WTC11 (cell line): ENCODE measurements around the gene TBL1X. TPM values are rescaled to one million over a fixed set of nuclear protein-coding genes. Genes with fewer than 3 reads are reported as not detected.

Experiments used
- ATAC-seq: fragments of 200-7000 bp; cut with Tn5 transposase; 2 replicates; pipeline ENCODE4 v1.10.0; 2021; ENCODE audit warnings: mild to moderate bottlenecking, moderate library complexity
- CTCF ChIA-PET: fragments of 300-600 bp; sonication (Branson Sonifier 250); formaldehyde crosslinking; loops from one replicate; lab custom pipeline; 2021; ENCODE audit warnings: antibody characterized with exemption; lab: Charles Lee
- POLR2A ChIA-PET: fragments of 350-600 bp; sonication (Branson Sonifier 250); formaldehyde crosslinking; loops from one replicate; lab custom pipeline; 2021; ENCODE audit warnings: antibody characterized with exemption; lab: Charles Lee
- DNase-seq: peaks from one replicate; pipeline ENCODE4 v3.0.0; 2021; ENCODE audit warnings: low spot score
- H3K27ac Mint-ChIP-seq: 2 replicates; pipeline ENCODE4 v1.8.0; 2021; ENCODE audit warnings: mixed read lengths
- H3K27me3 Mint-ChIP-seq: 2 replicates; pipeline ENCODE4 v1.8.0; 2021; ENCODE audit warnings: low read depth, mild to moderate bottlenecking, moderate library complexity, mixed read lengths
- H3K36me3 Mint-ChIP-seq: 2 replicates; pipeline ENCODE4 v1.8.0; 2021; ENCODE audit warnings: mixed read lengths
- H3K4me1 Mint-ChIP-seq: 2 replicates; pipeline ENCODE4 v1.8.0; 2022; ENCODE audit warnings: mixed read lengths
- H3K4me3 Mint-ChIP-seq: 2 replicates; pipeline ENCODE4 v1.8.0; 2021; ENCODE audit warnings: mild to moderate bottlenecking, moderate library complexity, mixed read lengths
- H3K9me3 Mint-ChIP-seq: 2 replicates; pipeline ENCODE4 v1.8.0; 2021; ENCODE audit warnings: mixed read lengths
- ETV6 ChIP-seq: sonication (generic); formaldehyde crosslinking; IDR thresholded peaks from 2 replicates; pipeline ENCODE4 v1.8.1; 2022; ENCODE audit warnings: mild to moderate bottlenecking, missing genetic modification reagents
- GRHL2 ChIP-seq: fragments of 250-450 bp; sonication (Bioruptor Pico); IDR thresholded peaks from 2 replicates; pipeline ENCODE4 v1.8.0; 2022; ENCODE audit warnings: mild to moderate bottlenecking, moderate library complexity; ENCODE audit not compliant: insufficient replicate concordance, severe bottlenecking
- GTF2I ChIP-seq: fragments of 250-450 bp; sonication (Bioruptor Pico); conservative IDR thresholded peaks from 2 replicates; pipeline ENCODE4 v1.4.0; 2021; ENCODE audit warnings: mild to moderate bottlenecking
- JAZF1 ChIP-seq: fragments of 250-450 bp; sonication (Bioruptor Pico); IDR thresholded peaks from 2 replicates; pipeline ENCODE4 v1.9.0; 2021; ENCODE audit warnings: moderate library complexity, mild to moderate bottlenecking, inconsistent platforms
- JUN ChIP-seq: sonication (generic); formaldehyde crosslinking; IDR thresholded peaks from 2 replicates; pipeline ENCODE4 v1.8.0; 2023; ENCODE audit warnings: mild to moderate bottlenecking, missing genetic modification reagents
- NR3C1 ChIP-seq: sonication (generic); formaldehyde crosslinking; conservative IDR thresholded peaks from 2 replicates; pipeline ENCODE4 v1.8.1; 2023; ENCODE audit warnings: low read depth, mild to moderate bottlenecking, missing genetic modification reagents
- OVOL2 ChIP-seq: fragments of 250-450 bp; sonication (Bioruptor Pico); IDR thresholded peaks from 2 replicates; pipeline ENCODE4 v1.9.0; 2021; ENCODE audit warnings: mild to moderate bottlenecking, borderline replicate concordance
- TCF7 ChIP-seq: sonication (generic); formaldehyde crosslinking; IDR thresholded peaks from 2 replicates; pipeline ENCODE4 v1.8.0; 2022; ENCODE audit warnings: mild to moderate bottlenecking, low read depth, missing genetic modification reagents, moderate library complexity
- ZNF671 ChIP-seq: fragments of 250-450 bp; sonication (Bioruptor Pico); IDR thresholded peaks from 2 replicates; pipeline ENCODE4 v1.8.0; 2021; ENCODE audit warnings: mild to moderate bottlenecking
- total RNA-seq: library from RNA; stranded (reverse); gene quantifications from 3 replicates; pipeline ENCODE4 v1.2.3, GENCODE V29; 2021
- TF ChIP-seq, protein P1 (sequence below): sonication (generic); formaldehyde crosslinking; IDR thresholded peaks from 2 replicates; pipeline ENCODE4 v1.8.1; 2022; ENCODE audit warnings: mild to moderate bottlenecking, moderate library complexity, missing genetic modification reagents
- TF ChIP-seq, protein P2 (sequence below): fragments of 250-450 bp; sonication (Bioruptor Pico); IDR thresholded peaks from 2 replicates; pipeline ENCODE4 v1.9.0; 2021; ENCODE audit warnings: mild to moderate bottlenecking, borderline replicate concordance
- TF ChIP-seq, protein P3 (sequence below): sonication (generic); formaldehyde crosslinking; IDR thresholded peaks from 2 replicates; pipeline ENCODE4 v1.8.0; 2022; ENCODE audit warnings: mild to moderate bottlenecking, missing genetic modification reagents
- TF ChIP-seq, protein P4 (sequence below): fragments of 250-450 bp; sonication (Bioruptor Pico); IDR thresholded peaks from 2 replicates; pipeline ENCODE4 v1.9.0; 2021; ENCODE audit warnings: mild to moderate bottlenecking
- TF ChIP-seq, protein P5 (sequence below): sonication (generic); formaldehyde crosslinking; IDR thresholded peaks from 2 replicates; pipeline ENCODE4 v1.8.1; 2023; ENCODE audit warnings: mild to moderate bottlenecking, missing genetic modification reagents, moderate library complexity
- TF ChIP-seq, protein P6 (sequence below): sonication (generic); formaldehyde crosslinking; IDR thresholded peaks from 2 replicates; pipeline ENCODE4 v1.8.1; 2022; ENCODE audit warnings: mild to moderate bottlenecking, missing genetic modification reagents, moderate library complexity, borderline replicate concordance

TBL1X gene
- total RNA-seq, 1 experiment from 2014 or later, result 27.7 TPM

DNA sequence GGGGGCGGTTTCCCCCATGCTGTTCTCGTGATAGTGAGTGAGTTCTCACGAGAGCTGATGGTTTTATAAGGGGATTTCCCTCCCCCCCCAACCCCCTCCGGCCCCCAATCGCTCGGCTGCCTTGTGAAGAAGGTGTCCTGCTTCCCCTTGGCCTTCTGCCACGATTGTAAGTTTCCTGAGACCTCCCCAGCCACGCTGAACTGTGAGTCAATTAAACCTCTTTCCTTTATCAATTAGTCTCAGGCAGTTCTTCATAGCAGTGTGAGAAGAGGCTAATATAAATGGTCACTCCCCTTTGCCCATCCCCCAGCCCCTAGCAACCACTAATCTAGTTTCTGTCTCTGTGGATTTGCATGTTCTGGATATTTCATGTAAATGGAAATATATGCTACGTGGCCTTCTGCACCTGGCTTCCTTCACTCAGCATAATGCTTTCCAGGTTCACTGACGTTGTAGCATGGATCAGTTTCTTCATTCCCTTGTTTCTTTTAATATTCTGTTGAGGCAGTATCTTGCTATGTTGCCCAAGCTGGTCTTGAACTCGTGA lies 284.4 kb downstream of the TBL1X start:
- peaks cover 6% of the 10 kb centered on the region for H3K36me3 Mint-ChIP-seq
- peaks cover 21% of the 10 kb centered on the region for H3K4me1 Mint-ChIP-seq
- H3K9me3 Mint-ChIP-seq, result no peaks in the 10 kb centered on the region
- ChIA-PET CTCF (no interaction called here), POLR2A (no interaction called here)
- no peak overlapping the region for H3K27ac Mint-ChIP-seq
- H3K27me3 Mint-ChIP-seq, result no peaks in the 10 kb centered on the region; the same call in 1 of the 2 replicates
- no peak overlapping the region for H3K4me3 Mint-ChIP-seq
- ATAC-seq (no peak), DNase-seq (no peak)
- TF ChIP-seq, protein P1, sequence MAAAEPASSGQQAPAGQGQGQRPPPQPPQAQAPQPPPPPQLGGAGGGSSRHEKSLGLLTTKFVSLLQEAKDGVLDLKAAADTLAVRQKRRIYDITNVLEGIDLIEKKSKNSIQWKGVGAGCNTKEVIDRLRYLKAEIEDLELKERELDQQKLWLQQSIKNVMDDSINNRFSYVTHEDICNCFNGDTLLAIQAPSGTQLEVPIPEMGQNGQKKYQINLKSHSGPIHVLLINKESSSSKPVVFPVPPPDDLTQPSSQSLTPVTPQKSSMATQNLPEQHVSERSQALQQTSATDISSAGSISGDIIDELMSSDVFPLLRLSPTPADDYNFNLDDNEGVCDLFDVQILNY (CRISPR knock-in tag), result no peak
- TF ChIP-seq, protein P2, sequence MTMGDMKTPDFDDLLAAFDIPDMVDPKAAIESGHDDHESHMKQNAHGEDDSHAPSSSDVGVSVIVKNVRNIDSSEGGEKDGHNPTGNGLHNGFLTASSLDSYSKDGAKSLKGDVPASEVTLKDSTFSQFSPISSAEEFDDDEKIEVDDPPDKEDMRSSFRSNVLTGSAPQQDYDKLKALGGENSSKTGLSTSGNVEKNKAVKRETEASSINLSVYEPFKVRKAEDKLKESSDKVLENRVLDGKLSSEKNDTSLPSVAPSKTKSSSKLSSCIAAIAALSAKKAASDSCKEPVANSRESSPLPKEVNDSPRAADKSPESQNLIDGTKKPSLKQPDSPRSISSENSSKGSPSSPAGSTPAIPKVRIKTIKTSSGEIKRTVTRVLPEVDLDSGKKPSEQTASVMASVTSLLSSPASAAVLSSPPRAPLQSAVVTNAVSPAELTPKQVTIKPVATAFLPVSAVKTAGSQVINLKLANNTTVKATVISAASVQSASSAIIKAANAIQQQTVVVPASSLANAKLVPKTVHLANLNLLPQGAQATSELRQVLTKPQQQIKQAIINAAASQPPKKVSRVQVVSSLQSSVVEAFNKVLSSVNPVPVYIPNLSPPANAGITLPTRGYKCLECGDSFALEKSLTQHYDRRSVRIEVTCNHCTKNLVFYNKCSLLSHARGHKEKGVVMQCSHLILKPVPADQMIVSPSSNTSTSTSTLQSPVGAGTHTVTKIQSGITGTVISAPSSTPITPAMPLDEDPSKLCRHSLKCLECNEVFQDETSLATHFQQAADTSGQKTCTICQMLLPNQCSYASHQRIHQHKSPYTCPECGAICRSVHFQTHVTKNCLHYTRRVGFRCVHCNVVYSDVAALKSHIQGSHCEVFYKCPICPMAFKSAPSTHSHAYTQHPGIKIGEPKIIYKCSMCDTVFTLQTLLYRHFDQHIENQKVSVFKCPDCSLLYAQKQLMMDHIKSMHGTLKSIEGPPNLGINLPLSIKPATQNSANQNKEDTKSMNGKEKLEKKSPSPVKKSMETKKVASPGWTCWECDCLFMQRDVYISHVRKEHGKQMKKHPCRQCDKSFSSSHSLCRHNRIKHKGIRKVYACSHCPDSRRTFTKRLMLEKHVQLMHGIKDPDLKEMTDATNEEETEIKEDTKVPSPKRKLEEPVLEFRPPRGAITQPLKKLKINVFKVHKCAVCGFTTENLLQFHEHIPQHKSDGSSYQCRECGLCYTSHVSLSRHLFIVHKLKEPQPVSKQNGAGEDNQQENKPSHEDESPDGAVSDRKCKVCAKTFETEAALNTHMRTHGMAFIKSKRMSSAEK (CRISPR knock-in tag), result no peak
- TF ChIP-seq TCF7 (CRISPR knock-in tag) (no peak), JAZF1 (CRISPR knock-in tag) (no peak), OVOL2 (CRISPR knock-in tag) (no peak), ETV6 (CRISPR knock-in tag) (no peak)

DNA sequence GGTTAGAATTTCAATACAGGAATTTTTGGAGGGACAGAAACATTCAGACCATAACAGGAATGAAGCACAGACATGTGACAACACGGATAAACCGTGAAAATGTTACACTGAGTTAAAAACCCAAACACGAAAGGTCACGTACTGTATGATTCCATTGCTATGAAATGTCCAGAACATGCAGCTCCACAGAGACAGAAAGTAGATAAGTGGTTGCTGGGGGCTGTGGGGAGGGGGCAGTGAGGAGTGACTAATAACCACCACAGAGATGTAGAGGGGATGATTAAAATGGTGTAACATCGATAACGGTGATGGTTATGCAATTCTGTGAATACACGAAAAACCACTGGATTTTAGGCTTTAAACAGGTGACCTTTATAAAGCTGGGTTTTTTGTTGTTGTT lies 292.5 kb downstream of the TBL1X start:
- Mint-ChIP-seq H3K36me3 (peaks cover 5% of the 10 kb centered on the region; the same call in 1 of the 2 replicates), H3K4me3 (no peak overlapping the region), H3K27me3 (no peaks in the 10 kb centered on the region), H3K27ac (no peak overlapping the region), H3K9me3 (no peaks in the 10 kb centered on the region), H3K4me1 (peaks cover 4% of the 10 kb centered on the region)
- POLR2A ChIA-PET, result no interaction called here
- TF ChIP-seq ZNF671 (CRISPR knock-in tag), result no peak
- TF ChIP-seq TCF7 (CRISPR knock-in tag), result no peak
- TF ChIP-seq, protein P3, sequence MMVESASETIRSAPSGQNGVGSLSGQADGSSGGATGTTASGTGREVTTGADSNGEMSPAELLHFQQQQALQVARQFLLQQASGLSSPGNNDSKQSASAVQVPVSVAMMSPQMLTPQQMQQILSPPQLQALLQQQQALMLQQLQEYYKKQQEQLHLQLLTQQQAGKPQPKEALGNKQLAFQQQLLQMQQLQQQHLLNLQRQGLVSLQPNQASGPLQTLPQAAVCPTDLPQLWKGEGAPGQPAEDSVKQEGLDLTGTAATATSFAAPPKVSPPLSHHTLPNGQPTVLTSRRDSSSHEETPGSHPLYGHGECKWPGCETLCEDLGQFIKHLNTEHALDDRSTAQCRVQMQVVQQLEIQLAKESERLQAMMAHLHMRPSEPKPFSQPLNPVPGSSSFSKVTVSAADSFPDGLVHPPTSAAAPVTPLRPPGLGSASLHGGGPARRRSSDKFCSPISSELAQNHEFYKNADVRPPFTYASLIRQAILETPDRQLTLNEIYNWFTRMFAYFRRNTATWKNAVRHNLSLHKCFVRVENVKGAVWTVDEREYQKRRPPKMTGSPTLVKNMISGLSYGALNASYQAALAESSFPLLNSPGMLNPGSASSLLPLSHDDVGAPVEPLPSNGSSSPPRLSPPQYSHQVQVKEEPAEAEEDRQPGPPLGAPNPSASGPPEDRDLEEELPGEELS (CRISPR knock-in tag), result no peak
- no peak for TF ChIP-seq NR3C1
- TF ChIP-seq, protein P4, sequence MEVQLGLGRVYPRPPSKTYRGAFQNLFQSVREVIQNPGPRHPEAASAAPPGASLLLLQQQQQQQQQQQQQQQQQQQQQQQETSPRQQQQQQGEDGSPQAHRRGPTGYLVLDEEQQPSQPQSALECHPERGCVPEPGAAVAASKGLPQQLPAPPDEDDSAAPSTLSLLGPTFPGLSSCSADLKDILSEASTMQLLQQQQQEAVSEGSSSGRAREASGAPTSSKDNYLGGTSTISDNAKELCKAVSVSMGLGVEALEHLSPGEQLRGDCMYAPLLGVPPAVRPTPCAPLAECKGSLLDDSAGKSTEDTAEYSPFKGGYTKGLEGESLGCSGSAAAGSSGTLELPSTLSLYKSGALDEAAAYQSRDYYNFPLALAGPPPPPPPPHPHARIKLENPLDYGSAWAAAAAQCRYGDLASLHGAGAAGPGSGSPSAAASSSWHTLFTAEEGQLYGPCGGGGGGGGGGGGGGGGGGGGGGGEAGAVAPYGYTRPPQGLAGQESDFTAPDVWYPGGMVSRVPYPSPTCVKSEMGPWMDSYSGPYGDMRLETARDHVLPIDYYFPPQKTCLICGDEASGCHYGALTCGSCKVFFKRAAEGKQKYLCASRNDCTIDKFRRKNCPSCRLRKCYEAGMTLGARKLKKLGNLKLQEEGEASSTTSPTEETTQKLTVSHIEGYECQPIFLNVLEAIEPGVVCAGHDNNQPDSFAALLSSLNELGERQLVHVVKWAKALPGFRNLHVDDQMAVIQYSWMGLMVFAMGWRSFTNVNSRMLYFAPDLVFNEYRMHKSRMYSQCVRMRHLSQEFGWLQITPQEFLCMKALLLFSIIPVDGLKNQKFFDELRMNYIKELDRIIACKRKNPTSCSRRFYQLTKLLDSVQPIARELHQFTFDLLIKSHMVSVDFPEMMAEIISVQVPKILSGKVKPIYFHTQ (CRISPR knock-in tag), result no peak
- TF ChIP-seq, protein P5, sequence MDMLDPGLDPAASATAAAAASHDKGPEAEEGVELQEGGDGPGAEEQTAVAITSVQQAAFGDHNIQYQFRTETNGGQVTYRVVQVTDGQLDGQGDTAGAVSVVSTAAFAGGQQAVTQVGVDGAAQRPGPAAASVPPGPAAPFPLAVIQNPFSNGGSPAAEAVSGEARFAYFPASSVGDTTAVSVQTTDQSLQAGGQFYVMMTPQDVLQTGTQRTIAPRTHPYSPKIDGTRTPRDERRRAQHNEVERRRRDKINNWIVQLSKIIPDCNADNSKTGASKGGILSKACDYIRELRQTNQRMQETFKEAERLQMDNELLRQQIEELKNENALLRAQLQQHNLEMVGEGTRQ (CRISPR knock-in tag), result no peak
- TF ChIP-seq GTF2I (CRISPR knock-in tag), result no peak
- TF ChIP-seq, protein P6, sequence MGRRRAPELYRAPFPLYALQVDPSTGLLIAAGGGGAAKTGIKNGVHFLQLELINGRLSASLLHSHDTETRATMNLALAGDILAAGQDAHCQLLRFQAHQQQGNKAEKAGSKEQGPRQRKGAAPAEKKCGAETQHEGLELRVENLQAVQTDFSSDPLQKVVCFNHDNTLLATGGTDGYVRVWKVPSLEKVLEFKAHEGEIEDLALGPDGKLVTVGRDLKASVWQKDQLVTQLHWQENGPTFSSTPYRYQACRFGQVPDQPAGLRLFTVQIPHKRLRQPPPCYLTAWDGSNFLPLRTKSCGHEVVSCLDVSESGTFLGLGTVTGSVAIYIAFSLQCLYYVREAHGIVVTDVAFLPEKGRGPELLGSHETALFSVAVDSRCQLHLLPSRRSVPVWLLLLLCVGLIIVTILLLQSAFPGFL (CRISPR knock-in tag), result no peak
- TF ChIP-seq JUN (CRISPR knock-in tag), result no peak
- TF ChIP-seq GRHL2 (CRISPR knock-in tag), result no peak
- TF ChIP-seq ETV6 (CRISPR knock-in tag), result no peak
- no peak for DNase-seq
- ATAC-seq, result no peak
- CTCF ChIA-PET, result no interaction called here
